Neuronal stem cell (in vitro differentiated cells): Measurements from ENCODE around the gene IGF1R.
A peak's percentile ranks its signal among the peaks of the same experiment; 100 is the strongest.

Experiments
- DNase-seq: peaks from one replicate; pipeline ENCODE4 v3.0.0-alpha.2; 2013; ENCODE audit warnings: low spot score
- H2AFZ ChIP-seq: one replicate; pipeline ENCODE4 v1.6.1; 2013; ENCODE audit warnings: mild to moderate bottlenecking, low read length, inconsistent platforms
- H2AK5ac ChIP-seq: 2 replicates; pipeline ENCODE4 v1.6.1; 2013; ENCODE audit warnings: low read depth, mild to moderate bottlenecking, inconsistent platforms, low read length, moderate library complexity, mixed read lengths
- H2BK120ac ChIP-seq: 2 replicates; pipeline ENCODE4 v1.6.1; 2013; ENCODE audit warnings: low read depth, mild to moderate bottlenecking, inconsistent platforms, low read length, moderate library complexity, mixed read lengths
- H2BK12ac ChIP-seq: one replicate; pipeline ENCODE4 v1.6.1; 2013; ENCODE audit warnings: low read length, inconsistent platforms
- H2BK15ac ChIP-seq: 2 replicates; pipeline ENCODE4 v1.6.1; 2013; ENCODE audit warnings: mild to moderate bottlenecking, low read length, inconsistent platforms, mixed read lengths
- H2BK5ac ChIP-seq: one replicate; pipeline ENCODE4 v1.6.1; 2013; ENCODE audit warnings: inconsistent platforms, mild to moderate bottlenecking, low read length, moderate library complexity
- H3K14ac ChIP-seq: one replicate; pipeline ENCODE4 v1.6.1; 2013; ENCODE audit warnings: low read length, inconsistent platforms
- H3K18ac ChIP-seq: 2 replicates; pipeline ENCODE4 v1.6.1; 2013; ENCODE audit warnings: low read length, inconsistent platforms
- H3K23ac ChIP-seq: 2 replicates; pipeline ENCODE4 v1.6.1; 2013; ENCODE audit warnings: low read depth, mild to moderate bottlenecking, mixed read lengths, low read length, inconsistent platforms; ENCODE audit not compliant: poor library complexity
- H3K27ac ChIP-seq: replicated peaks from 3 replicates; pipeline ENCODE4 v1.5.1; 2013; ENCODE audit warnings: low read length, inconsistent platforms
- H3K27me3 ChIP-seq, 3 experiments: 2 replicates each; pipeline ENCODE4 v1.6.1; 2013; ENCODE audit warnings: low read length in 3 of 3, mild to moderate bottlenecking in 2 of 3, inconsistent platforms in 1 of 3, low read depth in 1 of 3, mixed read lengths in 1 of 3, moderate library complexity in 1 of 3; ENCODE audit not compliant: control insufficient read depth in 3 of 3, insufficient read depth in 3 of 3
- H3K36me3 ChIP-seq, 2 donors: replicated peaks in 1 of 2; 2 replicates each; pipeline ENCODE4 v1.6.1; 2013; ENCODE audit warnings: low read length in 2 of 2; ENCODE audit not compliant: control insufficient read depth in 2 of 2, insufficient read depth in 2 of 2
- H3K4ac ChIP-seq: 2 replicates; pipeline ENCODE4 v1.6.1; 2013; ENCODE audit warnings: inconsistent platforms, mild to moderate bottlenecking, low read length, moderate library complexity
- H3K4me1 ChIP-seq, 2 donors: 1 replicate in 1 of 2; 2 replicates in 1 of 2; pipeline ENCODE4 v1.6.1; 2013; ENCODE audit warnings: low read length in 2 of 2, low read depth in 1 of 2; ENCODE audit not compliant: control insufficient read depth in 2 of 2, insufficient read depth in 1 of 2
- H3K4me2 ChIP-seq: one replicate; pipeline ENCODE4 v1.6.1; 2013; ENCODE audit warnings: mild to moderate bottlenecking, low read length, inconsistent platforms; ENCODE audit not compliant: insufficient read depth, poor library complexity, severe bottlenecking
- H3K4me3 ChIP-seq, 2 donors: 2 replicates each; pipeline ENCODE4 v1.5.1; 2013; ENCODE audit warnings: low read length in 2 of 2, mild to moderate bottlenecking in 2 of 2, inconsistent platforms in 1 of 2, moderate library complexity in 1 of 2
- H3K79me1 ChIP-seq: one replicate; pipeline ENCODE4 v1.6.1; 2013; ENCODE audit warnings: low read depth, mild to moderate bottlenecking, inconsistent platforms, low read length, moderate library complexity
- H3K9ac ChIP-seq: one replicate; pipeline ENCODE4 v1.6.1; 2013; ENCODE audit warnings: mild to moderate bottlenecking, low read depth, low read length, inconsistent platforms; ENCODE audit not compliant: poor library complexity
- H3K9me3 ChIP-seq, 2 donors: replicated peaks in 1 of 2; 2 replicates each; pipeline versions ENCODE3 to v1.6.1; 2013; ENCODE audit warnings: low read length in 2 of 2, mild to moderate bottlenecking in 2 of 2, inconsistent platforms in 1 of 2, low read depth in 1 of 2, mixed read lengths in 1 of 2, moderate library complexity in 1 of 2; ENCODE audit not compliant: control insufficient read depth in 2 of 2, insufficient read depth in 1 of 2
- H4K8ac ChIP-seq: one replicate; pipeline ENCODE4 v1.6.1; 2013; ENCODE audit warnings: low read depth, mild to moderate bottlenecking, inconsistent platforms, low read length, moderate library complexity
- H4K91ac ChIP-seq: one replicate; pipeline ENCODE4 v1.6.1; 2013; ENCODE audit warnings: low read length, low read depth, mild to moderate bottlenecking, inconsistent platforms; ENCODE audit not compliant: poor library complexity
- WGBS, 2 donors: extraction: QIAGEN DNeasy Blood & Tissue Kit; methylation state at CpG; one replicate each; pipeline ENCODE4 v1.1.7; 2013; ENCODE audit warnings: missing lambda C conversion rate in 2 of 2, mixed read lengths in 1 of 2; ENCODE audit not compliant: insufficient read length in 2 of 2, insufficient replicate concordance in 1 of 2; ENCODE audit errors: extremely low coverage in 2 of 2; 5-methylcytosine and 5-hydroxymethylcytosine counted together

The IGF1R gene

DNA sequence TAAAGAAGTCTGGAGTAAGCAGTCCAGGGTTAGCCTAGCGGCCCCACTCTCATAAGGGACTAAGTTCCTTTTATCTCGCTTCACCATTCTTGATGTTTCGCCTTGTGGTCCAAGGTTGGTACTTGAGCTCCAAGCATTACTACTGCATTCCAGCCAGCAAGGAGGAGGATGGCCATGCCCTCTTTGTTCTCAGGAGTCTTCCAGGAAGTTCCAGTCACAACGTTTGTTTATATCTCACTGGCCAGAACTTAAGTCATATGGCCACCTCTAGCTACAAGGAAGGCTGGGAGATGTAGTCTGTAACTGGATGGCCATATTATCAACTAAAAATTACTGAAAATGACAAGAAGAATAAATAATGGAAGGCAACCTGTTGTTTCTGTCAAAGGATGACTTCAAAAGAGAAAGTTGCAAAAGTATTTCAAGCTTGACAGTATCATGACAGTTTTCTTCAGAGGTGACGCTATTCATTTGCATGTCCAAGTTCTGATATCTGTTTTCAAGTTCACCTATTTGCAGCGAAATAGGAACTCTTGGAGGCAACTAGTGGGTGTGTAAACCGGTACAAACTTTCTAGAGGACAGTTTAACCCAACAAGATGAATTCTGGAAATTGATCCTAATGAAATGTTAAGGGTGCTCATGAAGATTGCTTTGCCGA, 240.6 kb downstream of the IGF1R start:
- Histone ChIP-seq H3K9ac (no peak overlapping the region), H3K27ac (no peak overlapping the region)
- no CpG with 5 or more reads among the region's 8 CpGs for WGBS, 2 donors

DNA sequence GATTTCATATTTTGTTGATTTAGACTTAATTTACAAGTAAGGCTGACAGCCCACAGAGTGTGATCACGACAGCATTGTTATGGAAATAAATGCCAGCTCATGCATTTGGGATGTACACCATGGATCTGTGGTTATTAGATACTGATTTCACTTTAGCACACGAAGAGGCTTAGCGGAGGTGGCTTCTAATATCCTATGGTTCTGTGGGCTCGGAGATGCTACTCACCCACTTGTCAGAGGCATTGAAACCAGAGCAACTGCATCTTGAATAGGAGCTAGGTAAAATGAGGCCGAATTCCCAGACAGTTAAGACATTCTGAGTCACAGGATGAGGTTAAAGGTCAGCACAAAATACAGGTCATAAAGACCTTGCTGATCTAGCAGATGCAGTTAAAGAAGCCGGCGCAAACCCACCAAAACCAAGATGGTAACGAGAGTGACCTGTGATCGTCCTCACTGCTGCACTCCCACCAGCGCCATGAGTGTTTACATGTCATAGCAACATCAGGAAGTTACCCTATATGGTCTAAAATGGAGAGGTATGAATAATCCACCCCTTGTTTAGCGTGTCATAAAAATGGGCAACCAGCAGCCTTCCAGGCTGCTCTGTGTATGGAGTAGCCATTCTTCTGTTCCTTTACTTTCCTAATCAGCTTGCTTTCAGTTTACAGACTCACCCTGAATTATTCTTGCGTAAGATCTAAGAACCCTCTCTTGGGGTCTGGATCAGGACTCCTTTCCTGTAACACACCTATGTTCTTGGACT, 241.8 kb downstream of the IGF1R start:
- WGBS, 2 donors = no CpG with 5 or more reads among the region's 12 CpGs
- Histone ChIP-seq H2BK120ac (no peak overlapping the region), H2AFZ (no peak overlapping the region), H3K27ac (no peak overlapping the region), H2BK15ac (no peak overlapping the region), H3K4me3 (no peak overlapping the region), H3K4me2 (no peak overlapping the region), H3K4ac (no peak overlapping the region), H2BK5ac (no peak overlapping the region), H2AK5ac (no peak overlapping the region), H3K36me3 (peaks cover 0 to 24% of the 10 kb centered on the region in 2 donors), H4K8ac (no peak overlapping the region), H2BK12ac (no peak overlapping the region), H3K27me3 (no peaks in the 10 kb centered on the region), H3K18ac (no peak overlapping the region), H3K79me1 (peaks cover 11% of the 10 kb centered on the region), H3K9me3 (no peaks in the 10 kb centered on the region), H3K9ac (no peak overlapping the region), H3K23ac (no peak overlapping the region), H4K91ac (no peak overlapping the region), H3K4me1 (peaks cover 6 to 22% of the 10 kb centered on the region in 2 donors), H3K14ac (no peak overlapping the region)
- DNase-seq = no peak

More for the DNA sequence above, 240.6 kb downstream of the IGF1R start:
- Histone ChIP-seq H2BK5ac (no peak overlapping the region), H3K4ac (no peak overlapping the region), H2BK120ac (no peak overlapping the region), H3K79me1 (peaks cover 13% of the 10 kb centered on the region), H3K36me3 (peaks cover 0 to 22% of the 10 kb centered on the region in 2 donors), H3K14ac (no peak overlapping the region), H2BK15ac (no peak overlapping the region), H4K8ac (no peak overlapping the region), H3K9me3 (no peaks in the 10 kb centered on the region), H2AFZ (no peak overlapping the region), H3K23ac (no peak overlapping the region), H3K4me3 (no peak overlapping the region), H2BK12ac (no peak overlapping the region), H3K18ac (no peak overlapping the region), H3K4me2 (no peak overlapping the region), H3K27me3 (no peaks in the 10 kb centered on the region), H2AK5ac (no peak overlapping the region), H3K4me1 (peaks cover 8 to 22% of the 10 kb centered on the region in 2 donors), H4K91ac (no peak overlapping the region)
- DNase-seq = no peak

DNA sequence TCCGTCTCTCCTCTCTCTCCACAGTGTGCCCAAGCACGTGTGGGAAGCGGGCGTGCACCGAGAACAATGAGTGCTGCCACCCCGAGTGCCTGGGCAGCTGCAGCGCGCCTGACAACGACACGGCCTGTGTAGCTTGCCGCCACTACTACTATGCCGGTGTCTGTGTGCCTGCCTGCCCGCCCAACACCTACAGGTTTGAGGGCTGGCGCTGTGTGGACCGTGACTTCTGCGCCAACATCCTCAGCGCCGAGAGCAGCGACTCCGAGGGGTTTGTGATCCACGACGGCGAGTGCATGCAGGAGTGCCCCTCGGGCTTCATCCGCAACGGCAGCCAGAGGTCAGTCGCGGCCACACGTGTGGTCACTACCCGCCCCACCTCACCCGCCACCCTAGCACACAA, 243.0 kb downstream of the IGF1R start:
- H4K91ac ChIP-seq = no peak overlapping the region
- no peaks in the 10 kb centered on the region for H3K27me3 ChIP-seq
- peak overlapping the region; percentile 11 for H2BK12ac ChIP-seq
- H3K14ac ChIP-seq = peak overlapping the region; percentile 61
- no peak overlapping the region for H3K27ac ChIP-seq
- H3K36me3 ChIP-seq = peaks cover 2 to 24% of the 10 kb centered on the region in 2 donors
- H2BK15ac ChIP-seq = no peak overlapping the region
- H3K9ac ChIP-seq = peak overlapping the region; percentile 45
- WGBS, 2 donors = no CpG with 5 or more reads among the region's 31 CpGs
- no peak overlapping the region for H3K4me3 ChIP-seq
- H2AFZ ChIP-seq = no peak overlapping the region
- DNase-seq = no peak
- H2AK5ac ChIP-seq = peak overlapping the region; percentile 51
- peaks cover 8 to 27% of the 10 kb centered on the region in 2 donors for H3K4me1 ChIP-seq
- H2BK120ac ChIP-seq = no peak overlapping the region
- H3K23ac ChIP-seq = no peak overlapping the region
- no peaks in the 10 kb centered on the region for H3K9me3 ChIP-seq
- peaks cover 11% of the 10 kb centered on the region for H3K79me1 ChIP-seq
- H3K18ac ChIP-seq = peak overlapping the region; percentile 35
- H4K8ac ChIP-seq = peak overlapping the region; percentile 32
- no peak overlapping the region for H2BK5ac ChIP-seq
- H3K4me2 ChIP-seq = no peak overlapping the region
- no peak overlapping the region for H3K4ac ChIP-seq

DNA sequence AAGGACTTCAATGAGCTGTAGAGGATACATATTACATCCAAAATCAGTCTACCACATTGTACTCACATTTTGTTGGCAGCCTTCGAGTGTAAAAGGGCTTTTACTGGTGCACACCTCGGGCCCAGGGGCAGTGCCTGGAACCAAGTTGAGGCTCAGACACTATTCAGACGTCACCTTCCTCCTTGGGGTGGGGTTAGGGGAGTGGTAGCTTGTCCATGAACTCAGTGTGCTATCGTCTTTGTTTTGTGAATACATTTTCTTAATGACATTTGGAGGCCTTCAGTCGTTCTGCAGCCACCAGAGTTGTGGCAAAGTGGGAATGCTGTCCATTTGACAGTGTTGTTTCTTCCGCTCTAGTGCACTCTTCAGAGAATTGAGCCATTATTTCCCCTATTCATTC, 245.1 kb downstream of the IGF1R start:
- Histone ChIP-seq H3K27ac (no peak overlapping the region), H2BK5ac (no peak overlapping the region), H3K14ac (no peak overlapping the region), H3K4me1 (peaks cover 10 to 43% of the 10 kb centered on the region in 2 donors), H2AFZ (no peak overlapping the region), H3K27me3 (no peaks in the 10 kb centered on the region), H3K23ac (no peak overlapping the region), H2AK5ac (no peak overlapping the region), H2BK120ac (no peak overlapping the region), H2BK12ac (no peak overlapping the region), H3K4me3 (no peak overlapping the region), H2BK15ac (no peak overlapping the region), H3K36me3 (peaks cover 5 to 36% of the 10 kb centered on the region in 2 donors), H3K79me1 (peaks cover 8% of the 10 kb centered on the region), H3K18ac (no peak overlapping the region), H3K4me2 (no peak overlapping the region), H4K8ac (no peak overlapping the region), H4K91ac (no peak overlapping the region), H3K9me3 (no peaks in the 10 kb centered on the region), H3K4ac (no peak overlapping the region), H3K9ac (no peak overlapping the region)
- WGBS, 2 donors = no CpG with 5 or more reads among the region's 6 CpGs
- no peak for DNase-seq
